PFSK-1 (cell line): Measurements from ENCODE around the gene TCTN1.

Source experiments
- POLR2AphosphoS5 ChIP-seq: IDR thresholded peaks from 2 replicates; pipeline ENCODE4 v1.6.1; 2012; ENCODE audit warnings: low read depth, mild to moderate bottlenecking, control low read depth, low read length, moderate library complexity
- REST ChIP-seq, 2 experiments: IDR thresholded peaks; 2 replicates each; pipeline versions ENCODE4 v1.6.1 to v1.8.0; 2011 to 2012; ENCODE audit warnings: low read depth in 2 of 2, low read length in 2 of 2, control low read depth in 1 of 2, inconsistent platforms in 1 of 2, mild to moderate bottlenecking in 1 of 2, moderate library complexity in 1 of 2; ENCODE audit not compliant: insufficient read depth in 1 of 2
- TAF1 ChIP-seq: IDR thresholded peaks from 2 replicates; pipeline ENCODE4 v1.6.1; 2012; ENCODE audit warnings: low read length, control low read depth, borderline replicate concordance; ENCODE audit not compliant: insufficient read depth

- TF ChIP-seq REST (IDR thresholded peaks at IDR 0.05; ENCODE audit: insufficient read depth in 1 of 2, low read depth in 2 of 2, low read length in 2 of 2) (no peak), POLR2AphosphoS5 (no peak), TAF1 (no peak)
These were observed 2.7 kb downstream of the TCTN1 start for GRCh38 chr12:110616471-110617115.
